ENCODE measurements around the gene HIPK3.
"Not testable (repeated sequence)": the region's sequence is repeated elsewhere in the genome, so short reads cannot be mapped to it uniquely, and the experiment has no call there.

The HIPK3 gene

DNA sequence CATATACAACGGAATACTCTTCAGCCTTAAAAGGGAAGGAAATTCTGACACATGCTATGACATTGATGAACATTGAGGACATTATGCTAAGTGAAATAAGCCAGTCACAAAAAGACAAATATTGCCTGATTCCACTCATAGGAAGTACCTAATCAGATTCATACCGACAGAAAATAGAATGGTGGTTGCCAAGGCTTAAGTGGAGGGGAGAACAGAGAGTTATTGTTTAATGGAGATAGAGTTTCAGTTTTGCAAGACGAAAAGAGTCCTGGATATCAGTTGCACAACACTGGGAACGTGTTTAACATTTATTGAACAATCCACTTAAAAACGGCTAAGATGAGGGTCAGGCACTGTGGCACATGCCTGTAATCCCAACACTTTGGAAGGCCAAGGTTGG, 45.6 kb upstream of the HIPK3 start:
- H2AFZ ChIP-seq (ENCODE audit: low read depth) = no peak overlapping the region
- no peaks in the 10 kb centered on the region for H3K79me2 ChIP-seq (ENCODE audit: insufficient read depth, low read depth)
- no peaks in the 10 kb centered on the region for H4K20me1 ChIP-seq (ENCODE audit: insufficient read depth)
- no peak overlapping the region for H3K9ac ChIP-seq
- H3K4me2 ChIP-seq = no peak overlapping the region
- H3K4me1 ChIP-seq (ENCODE audit: low read depth, poor library complexity, severe bottlenecking) = no peaks in the 10 kb centered on the region
- H3K27me3 ChIP-seq (ENCODE audit: insufficient read depth, low read depth) = no peaks in the 10 kb centered on the region
- TF ChIP-seq, protein P1, sequence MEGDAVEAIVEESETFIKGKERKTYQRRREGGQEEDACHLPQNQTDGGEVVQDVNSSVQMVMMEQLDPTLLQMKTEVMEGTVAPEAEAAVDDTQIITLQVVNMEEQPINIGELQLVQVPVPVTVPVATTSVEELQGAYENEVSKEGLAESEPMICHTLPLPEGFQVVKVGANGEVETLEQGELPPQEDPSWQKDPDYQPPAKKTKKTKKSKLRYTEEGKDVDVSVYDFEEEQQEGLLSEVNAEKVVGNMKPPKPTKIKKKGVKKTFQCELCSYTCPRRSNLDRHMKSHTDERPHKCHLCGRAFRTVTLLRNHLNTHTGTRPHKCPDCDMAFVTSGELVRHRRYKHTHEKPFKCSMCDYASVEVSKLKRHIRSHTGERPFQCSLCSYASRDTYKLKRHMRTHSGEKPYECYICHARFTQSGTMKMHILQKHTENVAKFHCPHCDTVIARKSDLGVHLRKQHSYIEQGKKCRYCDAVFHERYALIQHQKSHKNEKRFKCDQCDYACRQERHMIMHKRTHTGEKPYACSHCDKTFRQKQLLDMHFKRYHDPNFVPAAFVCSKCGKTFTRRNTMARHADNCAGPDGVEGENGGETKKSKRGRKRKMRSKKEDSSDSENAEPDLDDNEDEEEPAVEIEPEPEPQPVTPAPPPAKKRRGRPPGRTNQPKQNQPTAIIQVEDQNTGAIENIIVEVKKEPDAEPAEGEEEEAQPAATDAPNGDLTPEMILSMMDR (conservative IDR thresholded peaks at IDR 0.05; ENCODE audit: low read depth, low read length) = no peak
- H3K36me3 ChIP-seq (ENCODE audit: insufficient read depth) = no peaks in the 10 kb centered on the region
- H3K4me3 ChIP-seq (IDR thresholded peaks at IDR 0.05; ENCODE audit: insufficient read depth, low read depth, low read length) = no peak overlapping the region
- no peak overlapping the region for H3K27ac ChIP-seq

DNA sequence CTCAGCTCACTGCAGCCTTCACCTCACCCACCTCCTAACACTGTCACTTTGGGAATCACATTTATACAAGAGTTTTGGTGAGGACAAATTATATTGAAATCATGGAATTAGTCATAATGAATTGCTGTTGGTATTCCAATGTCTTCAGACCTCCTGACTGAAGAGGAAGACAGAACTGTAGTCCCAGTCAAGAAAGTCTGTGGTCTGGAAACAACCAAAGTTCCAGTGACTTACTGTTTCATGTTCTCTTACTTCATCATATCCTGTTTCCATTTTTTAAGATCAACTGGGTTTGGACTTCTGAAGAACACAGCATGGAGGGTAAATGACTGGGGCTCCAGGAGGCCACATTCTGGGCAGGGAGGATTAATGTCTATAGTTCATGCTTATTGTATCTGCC, 43.0 kb upstream of the HIPK3 start:
- no peaks in the 10 kb centered on the region for H3K27me3 ChIP-seq (ENCODE audit: insufficient read depth, low read depth)
- H3K79me2 ChIP-seq (ENCODE audit: insufficient read depth, low read depth) = no peaks in the 10 kb centered on the region
- H3K36me3 ChIP-seq (ENCODE audit: insufficient read depth) = no peaks in the 10 kb centered on the region
- TF ChIP-seq, protein P1 (conservative IDR thresholded peaks at IDR 0.05; ENCODE audit: low read depth, low read length) = no peak
- no peak overlapping the region for H3K27ac ChIP-seq
- H3K4me3 ChIP-seq (IDR thresholded peaks at IDR 0.05; ENCODE audit: insufficient read depth, low read depth, low read length) = no peak overlapping the region
- no peak overlapping the region for H3K4me2 ChIP-seq
- no peaks in the 10 kb centered on the region for H3K4me1 ChIP-seq (ENCODE audit: low read depth, poor library complexity, severe bottlenecking)
- H2AFZ ChIP-seq (ENCODE audit: low read depth) = no peak overlapping the region
- H3K9ac ChIP-seq = no peak overlapping the region
- no peaks in the 10 kb centered on the region for H4K20me1 ChIP-seq (ENCODE audit: insufficient read depth)

DNA sequence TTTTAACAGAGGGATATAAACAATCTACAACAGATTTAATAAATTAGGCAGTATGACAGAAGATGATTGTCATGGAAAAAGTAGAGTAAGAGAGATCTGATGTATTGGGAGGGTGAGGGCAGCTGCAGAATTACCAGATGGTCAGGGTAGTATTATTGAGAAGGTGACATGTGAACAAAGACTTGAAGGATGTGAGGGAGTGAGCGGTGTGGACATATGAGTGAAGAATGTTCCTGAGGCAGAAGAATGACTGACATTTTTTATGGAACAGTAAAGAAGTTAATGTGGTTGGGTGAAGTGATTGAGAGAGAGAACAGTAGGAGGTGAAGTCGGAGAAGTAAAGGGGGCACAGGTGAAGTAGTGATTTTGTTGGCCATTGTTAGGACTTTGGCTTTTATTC, 42.4 kb upstream of the HIPK3 start:
- H4K20me1 ChIP-seq (ENCODE audit: insufficient read depth) = no peaks in the 10 kb centered on the region
- H3K79me2 ChIP-seq (ENCODE audit: insufficient read depth, low read depth) = no peaks in the 10 kb centered on the region
- TF ChIP-seq, protein P1 (conservative IDR thresholded peaks at IDR 0.05; ENCODE audit: low read depth, low read length) = no peak
- H3K4me1 ChIP-seq (ENCODE audit: low read depth, poor library complexity, severe bottlenecking) = no peaks in the 10 kb centered on the region
- no peak overlapping the region for H3K4me3 ChIP-seq (IDR thresholded peaks at IDR 0.05; ENCODE audit: insufficient read depth, low read depth, low read length)
- H3K9ac ChIP-seq = no peak overlapping the region
- H3K4me2 ChIP-seq = no peak overlapping the region
- H2AFZ ChIP-seq (ENCODE audit: low read depth) = no peak overlapping the region
- H3K27me3 ChIP-seq (ENCODE audit: insufficient read depth, low read depth) = no peaks in the 10 kb centered on the region
- H3K36me3 ChIP-seq (ENCODE audit: insufficient read depth) = no peaks in the 10 kb centered on the region
- no peak overlapping the region for H3K27ac ChIP-seq

DNA sequence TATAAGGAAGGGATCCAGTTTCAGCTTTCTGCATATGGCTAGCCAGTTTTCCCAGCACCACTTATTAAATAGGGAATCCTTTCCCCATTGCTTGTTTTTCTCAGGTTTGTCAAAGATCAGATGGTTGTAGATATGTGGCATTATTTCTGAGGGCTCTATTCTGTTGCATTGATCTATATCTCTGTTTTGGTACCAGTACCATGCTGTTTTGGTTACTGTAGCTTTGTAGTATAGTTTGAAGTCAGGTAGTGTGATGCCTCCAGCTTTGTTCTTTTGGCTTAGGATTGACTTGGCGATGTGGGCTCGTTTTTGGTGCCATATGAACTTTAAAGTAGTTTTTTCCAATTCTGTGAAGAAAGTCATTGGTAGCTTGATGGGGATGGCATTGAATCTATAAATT, 40.5 kb upstream of the HIPK3 start:
- not testable (repeated sequence) for H3K4me1 ChIP-seq (ENCODE audit: low read depth, poor library complexity, severe bottlenecking); H4K20me1 ChIP-seq (ENCODE audit: insufficient read depth); H3K27ac ChIP-seq; H3K36me3 ChIP-seq (ENCODE audit: insufficient read depth); H3K9ac ChIP-seq; H3K27me3 ChIP-seq (ENCODE audit: insufficient read depth, low read depth); H3K79me2 ChIP-seq (ENCODE audit: insufficient read depth, low read depth); H3K4me3 ChIP-seq (IDR thresholded peaks at IDR 0.05; ENCODE audit: insufficient read depth, low read depth, low read length); H2AFZ ChIP-seq (ENCODE audit: low read depth); H3K4me2 ChIP-seq

DNA sequence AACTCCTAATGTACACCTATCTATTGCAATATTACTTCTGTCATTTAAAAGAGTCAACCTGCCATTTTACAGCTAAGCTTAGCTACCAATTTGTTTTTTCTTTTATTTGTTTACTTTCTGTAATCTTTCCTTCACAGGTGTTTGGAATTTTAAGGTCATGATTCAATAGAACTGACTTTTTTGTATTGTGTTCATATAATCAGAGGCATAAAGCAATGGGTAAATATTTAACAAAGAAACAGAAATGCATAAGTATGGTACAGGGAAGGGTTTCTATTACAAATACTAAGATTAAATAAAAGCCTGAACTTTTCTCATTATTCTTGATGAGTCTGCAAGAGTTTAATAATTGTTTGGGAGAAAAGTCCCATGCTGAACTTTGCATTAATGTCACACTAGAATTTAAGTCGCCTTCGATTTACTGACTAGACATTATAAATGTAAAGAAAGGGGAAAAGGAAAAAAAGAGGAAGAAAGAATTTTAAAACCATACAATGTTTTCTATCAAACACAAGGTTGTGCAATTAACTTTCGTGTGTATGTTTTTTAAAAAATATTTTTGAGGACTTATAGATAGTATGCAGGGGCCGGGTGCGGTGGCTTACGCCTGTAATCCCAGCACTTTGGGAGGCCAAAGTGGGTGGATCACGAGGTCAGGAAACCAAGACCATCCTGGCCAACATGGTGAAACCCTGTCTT, 35.0 kb upstream of the HIPK3 start:
- H3K27me3 ChIP-seq (ENCODE audit: insufficient read depth, low read depth) = no peaks in the 10 kb centered on the region
- TF ChIP-seq, protein P1 (conservative IDR thresholded peaks at IDR 0.05; ENCODE audit: low read depth, low read length) = no peak
- H4K20me1 ChIP-seq (ENCODE audit: insufficient read depth) = no peaks in the 10 kb centered on the region
- no peak overlapping the region for H3K4me3 ChIP-seq (IDR thresholded peaks at IDR 0.05; ENCODE audit: insufficient read depth, low read depth, low read length)
- H3K36me3 ChIP-seq (ENCODE audit: insufficient read depth) = no peaks in the 10 kb centered on the region
- H2AFZ ChIP-seq (ENCODE audit: low read depth) = no peak overlapping the region
- no peak overlapping the region for H3K4me2 ChIP-seq
- H3K79me2 ChIP-seq (ENCODE audit: insufficient read depth, low read depth) = no peaks in the 10 kb centered on the region
- no peak overlapping the region for H3K27ac ChIP-seq
- H3K4me1 ChIP-seq (ENCODE audit: low read depth, poor library complexity, severe bottlenecking) = no peaks in the 10 kb centered on the region
- H3K9ac ChIP-seq = no peak overlapping the region
